H1 (cell line): ENCODE results near the gene DDX23. TPM values are rescaled to one million over a fixed set of nuclear protein-coding genes. Genes with fewer than 3 reads are reported as not detected.

Experiments
- ATF3 ChIP-seq: IDR thresholded peaks from 2 replicates; pipeline ENCODE4 v1.6.1; 2011; ENCODE audit warnings: low read depth, mild to moderate bottlenecking, low read length; ENCODE audit not compliant: insufficient read depth
- CHD1 ChIP-seq: IDR thresholded peaks from 2 replicates; pipeline ENCODE4 v1.6.1; 2012; ENCODE audit warnings: low read depth, low read length, improper control_type of control experiment
- CHD7 ChIP-seq: fragments of 300-600 bp; sonication (generic); IDR thresholded peaks from 2 replicates; pipeline ENCODE4 v1.7.1; 2012; ENCODE audit warnings: low read length, moderate library complexity, mild to moderate bottlenecking, inconsistent platforms; ENCODE audit not compliant: insufficient replicate concordance
- POU5F1 ChIP-seq: IDR thresholded peaks from 2 replicates; pipeline ENCODE4 v1.6.1; 2011; ENCODE audit warnings: low read depth, mild to moderate bottlenecking, low read length, moderate library complexity
- SIX5 ChIP-seq: IDR thresholded peaks from 2 replicates; pipeline ENCODE4 v1.6.1; 2011; ENCODE audit warnings: mild to moderate bottlenecking, low read depth, low read length
- YY1 ChIP-seq: IDR thresholded peaks from 2 replicates; pipeline ENCODE4 v1.6.1; 2011; ENCODE audit warnings: low read depth, mild to moderate bottlenecking, low read length
- polyA plus RNA-seq, 7 experiments: library from polyadenylated mRNA; depleted of rRNA in 3 of 7; stranded (reverse) in 5 of 7; unstranded in 2 of 7; fragments of >200 nt in 5 of 7; fragments of 200-250 nt in 2 of 7; gene quantifications; 1 replicate in 5 of 7; 2 replicates in 1 of 7; 4 replicates in 1 of 7; pipeline versions ENCODE4 v1.2.1 to v1.2.3, GENCODE V29; 2011 to 2013; ENCODE audit warnings: missing spikeins in 2 of 7, mixed read lengths in 2 of 7
- total RNA-seq: library from RNA; stranded (reverse); fragmentation: NEBNext Ultra II Directional; extraction: Animal tissue kit (Norgen Biotek cat#: 25700); gene quantifications from 2 replicates; pipeline ENCODE4 v1.2.1, GENCODE V29; 2021

Gene DDX23
- total and polyA plus RNA-seq, 2 of the 8 experiments (the other 6 are each of a cell fraction or from before 2014, with no cell fraction given): 43.5 to 107 TPM

GRCh38 chr12:48794870-48795269 is 57.1 kb downstream of the DDX23 start (continued):
- TF ChIP-seq CHD7 (no peak), SIX5 (no peak), YY1 (no peak), ATF3 (no peak), CHD1 (no peak), POU5F1 (no peak)
- TF ChIP-seq, all 59 proteins: peak for 0
